Cortex of kidney (tissue), 1 donor: Measurements from ENCODE around the gene MBTPS2.
"Not testable (repeated sequence)": the region's sequence is repeated elsewhere in the genome, so short reads cannot be mapped to it uniquely, and the experiment has no call there.

ENCODE experiments used
- DNase-seq: peaks from one replicate; lab custom pipeline; 2025; lab: John Stamatoyannopoulos, UW

The MBTPS2 gene

GRCh38 chrX:21856504-21856903 lies 17.1 kb downstream of the MBTPS2 start:
- DNase-seq: no peak

GRCh38 chrX:21863241-21863640 lies 23.8 kb downstream of the MBTPS2 start:
- DNase-seq: no peak

GRCh38 chrX:21865436-21865835 lies 26.0 kb downstream of the MBTPS2 start:
- no peak for DNase-seq

GRCh38 chrX:21870494-21870893 lies 31.1 kb downstream of the MBTPS2 start:
- DNase-seq: no peak

- DNase-seq: no peak
Observed at GRCh38 chrX:21873063-21873775, 33.8 kb downstream of the MBTPS2 start.

GRCh38 chrX:21874182-21874581 lies 34.8 kb downstream of the MBTPS2 start:
- DNase-seq: not testable (repeated sequence)

GRCh38 chrX:21875013-21875412 lies 35.6 kb downstream of the MBTPS2 start:
- DNase-seq: no peak

GRCh38 chrX:21881881-21882574 lies 42.6 kb downstream of the MBTPS2 start:
- DNase-seq: no peak

GRCh38 chrX:21883258-21883657 lies 43.8 kb downstream of the MBTPS2 start:
- no peak for DNase-seq

- DNase-seq: no peak
Observed at GRCh38 chrX:21885568-21885967, 46.2 kb downstream of the MBTPS2 start.

- no peak for DNase-seq
Observed at GRCh38 chrX:21905313-21905712, 65.9 kb downstream of the MBTPS2 start.

- DNase-seq: no peak
Observed at GRCh38 chrX:21905953-21906352, 66.5 kb downstream of the MBTPS2 start.

- no peak for DNase-seq
Observed at GRCh38 chrX:21907260-21907659, 67.8 kb downstream of the MBTPS2 start.

- no peak for DNase-seq
Observed at GRCh38 chrX:21911481-21911880, 72.1 kb downstream of the MBTPS2 start.

- no peak for DNase-seq
Observed at GRCh38 chrX:21912220-21912619, 72.8 kb downstream of the MBTPS2 start.

- DNase-seq: no peak
Observed at GRCh38 chrX:21912989-21913388, 73.6 kb downstream of the MBTPS2 start.

GRCh38 chrX:21926116-21926515 lies 86.7 kb downstream of the MBTPS2 start:
- no peak for DNase-seq

- DNase-seq: no peak
Observed at GRCh38 chrX:21926527-21927278, 87.3 kb downstream of the MBTPS2 start.

GRCh38 chrX:21929209-21929608 lies 89.8 kb downstream of the MBTPS2 start:
- DNase-seq: no peak

GRCh38 chrX:21930986-21931385 lies 91.6 kb downstream of the MBTPS2 start:
- DNase-seq: no peak

GRCh38 chrX:21932292-21933002 lies 93.0 kb downstream of the MBTPS2 start:
- DNase-seq: no peak

- no peak for DNase-seq
Observed at GRCh38 chrX:21933077-21933476, 93.7 kb downstream of the MBTPS2 start.
